Left renal cortex interstitium (tissue), 4 donors: Measurements from ENCODE around the gene TAF13. TPM values are rescaled to one million over a fixed set of nuclear protein-coding genes. Genes with fewer than 3 reads are reported as not detected.

Experiments used
- DNase-seq, 4 donors: peaks; one replicate each; pipeline ENCODE4 v3.0.0-alpha.2; 2013; ENCODE audit warnings: low read depth in 4 of 4, low spot score in 2 of 4, missing footprints in 1 of 4
- polyA plus RNA-seq, 4 donors: library from polyadenylated mRNA; unstranded; fragments of 120-200 nt; gene quantifications; one replicate each; pipeline ENCODE4 v1.2.1, GENCODE V29; 2013; ENCODE audit not compliant: insufficient read length in 4 of 4

TAF13 gene, protein sequence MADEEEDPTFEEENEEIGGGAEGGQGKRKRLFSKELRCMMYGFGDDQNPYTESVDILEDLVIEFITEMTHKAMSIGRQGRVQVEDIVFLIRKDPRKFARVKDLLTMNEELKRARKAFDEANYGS
- 10 to 100 TPM; 37.4 to 53.3 (median 46.1) TPM for polyA plus RNA-seq

DNA sequence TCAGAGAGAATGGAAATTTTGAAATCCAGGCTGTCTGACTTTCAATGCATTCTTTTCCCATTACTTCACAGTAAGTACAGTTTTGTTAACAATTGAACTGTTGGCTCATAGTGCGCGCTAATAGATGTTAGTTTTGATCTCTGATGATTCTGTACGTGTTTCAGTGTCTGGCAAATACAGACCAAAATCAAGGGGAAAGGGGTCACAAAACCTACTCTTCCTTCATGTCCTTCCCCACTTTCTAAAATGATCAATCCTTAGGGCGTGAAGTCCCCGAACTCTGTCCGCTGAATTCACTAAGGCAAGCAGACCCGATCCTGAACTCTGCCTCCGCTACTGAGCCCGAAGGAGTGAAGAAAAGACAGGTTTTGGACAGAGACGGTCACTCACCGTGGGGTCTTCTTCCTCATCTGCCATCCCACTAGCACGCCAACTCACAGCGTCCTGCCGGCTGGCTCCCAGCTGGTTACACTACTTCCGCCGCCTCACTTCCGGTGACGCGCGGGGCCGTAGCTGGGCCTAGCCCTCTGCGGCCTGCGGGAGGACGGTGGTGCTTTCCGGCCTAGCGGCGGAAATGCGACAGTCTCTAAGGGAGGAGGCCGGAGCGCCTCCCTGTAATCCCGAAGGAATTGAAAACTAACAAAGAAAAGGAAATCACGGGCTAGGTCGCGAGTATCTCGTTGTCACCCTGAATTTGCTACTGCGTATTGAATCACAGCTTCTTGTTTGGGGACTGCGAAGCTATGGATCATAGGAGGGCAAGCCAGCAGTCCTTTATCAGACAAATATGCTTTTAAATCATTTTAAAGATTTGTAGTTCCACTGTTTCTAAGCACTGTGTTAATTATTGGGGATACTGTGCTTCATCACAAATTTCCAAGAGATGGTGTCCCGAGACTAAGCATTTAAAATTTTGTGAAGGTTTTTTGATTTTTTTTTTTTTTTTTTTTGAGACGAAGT is at the start of gene TAF13:
Gene TAF13, minus strand, starts transcription at position 473 of the 960 bp plus-strand sequence. Its CDS starts 56 bp downstream, at position 417.
- peak; percentile 74 to 92 (median 87) for DNase-seq

DNA sequence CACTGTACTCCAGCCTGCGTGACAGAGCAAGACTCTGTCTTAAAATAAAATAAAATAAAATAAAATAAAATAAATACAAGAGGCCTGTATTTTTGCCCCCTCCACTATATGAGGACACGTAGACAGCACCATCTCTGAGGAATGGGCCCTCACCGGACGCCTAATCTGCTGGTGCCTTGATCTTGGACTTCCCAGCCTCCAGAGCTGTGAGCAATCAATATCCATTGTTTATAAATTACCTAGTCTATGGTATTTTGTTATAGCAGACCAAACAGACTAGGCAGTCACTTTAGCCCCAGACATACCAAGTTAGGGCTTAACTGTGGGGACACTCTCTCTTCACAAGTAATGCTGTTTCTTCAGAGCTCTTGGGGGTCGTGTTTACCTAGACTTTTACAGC is 44.6 kb upstream of the TAF13 start:
- no peak for DNase-seq

DNA sequence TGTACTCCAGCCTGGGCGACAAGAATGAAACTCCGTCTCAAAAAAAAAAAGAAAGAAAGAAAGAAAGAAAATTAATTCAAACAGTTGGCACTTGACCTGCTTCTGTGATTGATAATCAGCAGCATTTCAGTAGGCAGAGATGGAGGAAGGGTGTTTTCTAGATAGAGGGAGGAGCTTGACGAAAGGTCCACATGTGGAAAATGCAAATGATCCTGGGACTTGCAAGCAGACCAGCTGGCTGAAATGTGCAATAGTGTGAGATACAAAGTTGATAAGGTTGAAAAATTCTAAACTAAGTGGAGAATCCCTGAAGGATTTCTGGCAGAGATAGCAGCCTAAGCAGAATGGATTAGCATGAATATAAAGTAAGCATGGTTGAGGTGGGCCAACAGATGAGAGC is 42.3 kb upstream of the TAF13 start:
- DNase-seq, result no peak

DNA sequence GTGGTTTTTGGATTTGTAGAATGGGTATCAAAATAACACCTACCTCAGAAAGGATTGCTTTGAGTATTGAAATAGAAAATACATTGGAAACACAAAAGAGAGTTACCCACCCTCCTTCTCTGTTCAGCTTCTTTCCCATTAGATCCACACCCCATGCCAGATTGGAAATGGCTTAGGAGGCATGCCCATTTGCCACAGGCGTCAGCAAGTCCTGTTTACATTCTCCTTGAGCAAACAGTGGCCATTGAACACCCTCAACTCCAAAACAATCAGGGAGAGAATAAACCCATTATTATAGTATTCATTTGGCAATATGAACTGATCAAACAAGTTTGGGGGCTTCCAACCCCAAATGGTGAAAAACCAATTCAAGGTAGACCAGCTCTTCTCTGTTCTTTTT is 40.5 kb upstream of the TAF13 start:
- DNase-seq, result no peak

DNA sequence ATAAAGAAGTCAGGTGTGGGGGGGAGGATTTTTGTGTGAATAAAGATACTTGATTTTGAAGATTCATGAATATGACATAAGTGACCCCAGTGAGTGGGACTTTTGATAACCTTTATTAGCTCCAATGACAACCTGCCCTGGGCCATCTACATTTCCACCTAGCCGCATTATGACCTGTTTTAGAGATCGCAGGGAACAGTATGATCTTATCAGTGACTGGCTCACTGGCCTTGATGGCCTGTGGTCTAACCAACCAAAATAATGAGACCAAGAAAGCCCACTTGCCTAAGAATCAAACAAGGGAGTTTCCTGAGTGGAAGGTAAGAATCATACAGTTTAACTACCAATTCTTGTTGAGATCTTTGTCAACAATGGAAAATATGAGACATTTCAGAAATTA is 39.9 kb upstream of the TAF13 start:
- no peak for DNase-seq

DNA sequence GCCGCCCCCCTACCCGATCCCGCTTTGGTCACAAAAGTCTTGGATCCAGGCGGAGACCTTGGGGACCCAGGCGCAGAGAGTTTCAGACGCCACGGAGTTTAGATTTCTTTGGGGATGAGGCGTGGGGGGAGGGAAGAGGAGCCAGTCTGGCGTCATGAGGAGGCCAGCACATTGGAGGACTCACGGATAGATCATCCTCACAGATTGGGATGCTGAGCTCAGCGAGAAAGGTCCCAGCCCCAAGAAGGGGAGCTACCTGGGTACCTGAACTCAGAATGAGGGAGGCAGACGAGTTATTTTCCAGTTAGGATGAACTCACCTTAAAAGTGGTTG is 38.5 kb upstream of the TAF13 start:
- no peak for DNase-seq

DNA sequence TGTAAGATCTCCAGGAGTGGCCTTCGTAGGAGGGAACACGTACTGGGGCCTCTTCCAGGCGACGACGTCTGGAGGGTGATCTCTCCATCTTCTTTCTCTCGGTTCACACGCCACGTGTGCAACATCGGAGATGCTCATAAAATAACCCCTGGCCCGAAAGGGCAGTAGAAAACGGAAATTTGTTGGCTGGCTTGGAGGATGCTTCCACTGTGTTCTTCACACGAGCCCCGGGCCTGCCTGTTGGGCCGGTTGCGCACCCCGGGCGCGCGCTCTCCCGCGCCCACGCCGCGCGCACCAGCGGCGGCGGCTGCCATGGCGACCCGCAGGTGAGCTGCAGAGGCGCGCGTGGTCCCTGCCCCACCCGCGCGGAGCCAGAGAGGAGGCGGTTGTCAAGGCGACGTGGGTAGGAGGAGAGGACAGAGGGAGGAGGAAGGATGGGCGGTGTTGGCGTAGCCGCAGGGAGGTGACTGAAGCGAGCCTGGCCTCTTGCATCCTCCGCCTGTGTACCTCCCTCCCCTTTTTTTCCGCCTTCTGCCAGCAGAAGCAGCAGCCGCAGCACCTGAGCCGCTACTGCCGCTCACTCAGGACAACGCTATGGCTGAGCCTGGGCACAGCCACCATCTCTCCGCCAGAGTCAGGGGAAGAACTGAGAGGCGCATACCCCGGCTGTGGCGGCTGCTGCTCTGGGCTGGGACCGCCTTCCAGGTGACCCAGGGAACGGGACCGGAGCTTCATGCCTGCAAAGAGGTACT is 38.0 kb upstream of the TAF13 start, which contains the start of gene ELAPOR1:
Gene ELAPOR1, plus strand, starts transcription at position 526 of the 752 bp plus-strand sequence. Its CDS starts 69 bp downstream, at position 595.
- DNase-seq, result no peak

DNA sequence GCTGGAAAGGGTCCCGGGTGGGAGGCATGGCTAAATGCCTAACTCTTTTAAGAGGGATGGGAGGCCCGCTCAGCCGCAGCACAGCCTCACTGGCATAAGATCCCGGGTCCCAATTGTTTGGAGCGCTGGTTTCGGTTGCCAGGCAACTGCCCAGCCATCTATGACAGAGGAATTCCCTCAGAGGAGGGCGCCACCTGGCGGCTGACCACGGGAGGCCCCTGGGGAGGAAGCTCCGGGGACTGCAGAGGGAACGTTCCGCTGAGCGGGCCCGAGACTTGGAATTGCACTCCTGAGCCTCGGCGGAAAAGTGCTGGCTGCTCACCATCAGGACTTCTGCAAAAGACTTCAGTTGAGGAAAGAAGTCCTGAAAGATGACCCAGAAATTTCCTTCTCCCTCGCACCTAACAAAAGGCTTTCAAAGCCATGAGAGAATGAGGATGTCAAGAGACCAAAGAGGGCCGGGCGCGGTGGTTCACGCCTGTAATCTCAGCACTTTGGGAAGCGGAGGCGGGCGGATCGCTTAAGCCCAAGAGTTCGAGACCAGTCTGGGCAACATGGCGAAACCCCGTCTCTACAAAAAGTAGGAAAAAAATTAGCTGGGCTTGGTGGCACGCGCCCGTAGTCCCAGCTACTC is 37.0 kb upstream of the TAF13 start:
- DNase-seq, result peak; percentile 81 to 94 (median 85)

DNA sequence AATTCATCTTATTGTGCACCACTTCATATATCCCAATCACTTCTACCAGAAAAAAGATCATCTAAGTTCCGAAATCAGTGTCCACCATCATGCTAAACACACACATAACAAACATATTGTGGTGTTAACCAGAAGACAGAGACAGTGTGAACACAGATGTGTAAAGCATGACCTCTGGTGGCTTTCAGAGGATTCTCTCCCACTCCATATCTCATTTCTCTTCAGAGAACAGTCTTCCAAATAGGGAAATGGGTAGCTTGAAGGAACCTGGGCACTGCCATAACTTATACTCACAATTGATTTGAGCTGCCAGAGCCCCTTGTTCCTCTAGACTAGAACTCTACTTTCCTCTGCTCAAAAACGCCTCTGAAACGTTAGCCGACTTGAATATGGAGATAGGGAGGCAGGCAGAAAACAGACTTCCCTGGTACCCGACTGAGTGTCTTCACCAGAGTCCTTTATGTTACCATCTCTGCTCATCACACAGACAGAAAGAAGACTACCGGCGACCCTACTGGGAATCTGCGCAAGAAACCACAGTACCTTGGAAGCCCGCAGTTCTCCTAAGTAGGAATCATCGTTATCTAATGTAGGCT is 36.4 kb upstream of the TAF13 start:
- DNase-seq, result no peak

DNA sequence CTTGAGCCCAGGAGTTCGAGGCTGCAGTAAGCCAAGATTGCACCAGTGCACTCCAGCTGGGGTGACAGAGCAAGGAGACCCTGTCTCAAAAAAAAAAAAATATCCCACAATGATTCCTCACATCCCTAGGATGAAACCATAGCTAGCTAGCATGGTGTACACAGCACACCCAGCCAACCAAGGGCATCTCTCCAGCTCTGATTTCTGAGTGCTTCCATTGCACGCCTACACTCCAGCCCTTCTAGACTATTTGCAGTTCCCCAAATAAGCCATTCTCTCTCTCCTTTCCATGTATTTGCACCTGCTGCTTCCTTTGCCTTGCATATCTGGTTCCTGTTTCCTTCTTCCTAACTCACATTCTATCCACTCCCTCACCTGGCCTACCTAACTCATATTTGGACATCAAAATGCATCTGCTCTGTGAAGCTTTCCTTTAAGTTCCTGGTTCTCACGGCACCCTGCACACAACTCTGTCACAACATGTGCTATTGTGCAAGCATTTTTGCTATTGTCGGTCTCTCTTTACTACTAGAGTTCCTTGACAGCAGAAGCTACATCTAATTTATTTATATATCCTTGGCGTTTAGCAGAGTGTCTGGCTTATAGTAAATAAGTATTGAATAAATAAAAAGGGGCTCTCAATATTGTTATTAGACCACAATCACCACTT is 35.7 kb upstream of the TAF13 start:
- DNase-seq, result no peak

DNA sequence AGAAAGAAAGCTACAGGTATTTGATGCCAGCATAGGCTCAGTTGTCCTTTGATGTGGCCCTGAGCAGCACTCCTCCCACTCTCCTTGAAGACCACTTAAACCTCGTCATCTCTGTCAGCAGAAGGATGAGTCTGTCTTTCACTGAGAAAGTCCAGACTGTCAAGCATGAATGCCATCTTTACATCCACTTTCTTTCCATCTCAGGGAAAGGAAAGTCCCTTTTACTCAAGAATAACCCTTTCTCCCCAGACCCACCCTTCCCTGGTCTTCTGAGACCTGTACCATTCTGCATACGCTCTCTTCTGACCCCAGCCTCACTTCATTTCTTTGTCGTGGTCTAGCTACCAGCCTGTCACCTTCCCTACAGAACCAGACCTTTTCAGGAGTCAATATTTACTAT is 34.1 kb upstream of the TAF13 start:
- no peak for DNase-seq

DNA sequence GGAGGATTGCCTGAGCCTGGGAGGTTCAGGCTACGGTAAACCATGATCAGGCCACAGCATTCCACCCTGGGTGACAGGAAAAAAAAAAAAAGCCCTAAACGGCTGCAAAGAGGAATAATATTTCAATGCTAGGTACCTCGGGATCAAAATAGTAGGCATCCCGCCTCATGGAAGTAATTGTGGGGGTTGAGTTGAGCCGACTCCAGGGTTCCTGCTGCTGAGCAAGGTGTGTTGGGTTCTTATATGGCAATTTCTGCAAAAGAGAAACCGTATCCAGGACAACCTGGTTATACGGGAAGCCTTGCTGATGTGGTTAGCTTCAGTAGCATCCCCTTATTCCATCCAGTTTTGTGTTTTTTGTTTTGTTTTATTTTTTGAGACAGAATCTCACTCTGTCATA is 32.0 kb upstream of the TAF13 start:
- no peak for DNase-seq

DNA sequence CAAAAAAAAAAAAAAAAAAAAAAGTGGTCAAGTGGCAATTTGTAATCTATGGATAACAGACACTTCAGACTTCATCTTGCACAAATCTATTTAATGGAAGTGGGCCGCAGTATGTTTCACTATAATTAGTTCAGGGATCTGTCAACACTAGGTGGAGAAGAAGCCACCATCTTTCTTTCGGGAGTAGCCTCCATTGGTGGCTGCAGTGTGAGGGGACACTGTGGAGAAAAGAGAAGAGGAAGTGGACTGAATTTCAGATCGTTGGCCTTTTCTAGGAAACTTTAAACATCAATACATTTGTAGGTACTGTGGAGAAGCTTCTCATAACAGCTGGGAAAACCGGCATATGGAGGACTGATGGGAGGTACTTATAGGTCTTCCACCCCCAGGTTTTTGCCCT is 30.1 kb upstream of the TAF13 start:
- no peak for DNase-seq

DNA sequence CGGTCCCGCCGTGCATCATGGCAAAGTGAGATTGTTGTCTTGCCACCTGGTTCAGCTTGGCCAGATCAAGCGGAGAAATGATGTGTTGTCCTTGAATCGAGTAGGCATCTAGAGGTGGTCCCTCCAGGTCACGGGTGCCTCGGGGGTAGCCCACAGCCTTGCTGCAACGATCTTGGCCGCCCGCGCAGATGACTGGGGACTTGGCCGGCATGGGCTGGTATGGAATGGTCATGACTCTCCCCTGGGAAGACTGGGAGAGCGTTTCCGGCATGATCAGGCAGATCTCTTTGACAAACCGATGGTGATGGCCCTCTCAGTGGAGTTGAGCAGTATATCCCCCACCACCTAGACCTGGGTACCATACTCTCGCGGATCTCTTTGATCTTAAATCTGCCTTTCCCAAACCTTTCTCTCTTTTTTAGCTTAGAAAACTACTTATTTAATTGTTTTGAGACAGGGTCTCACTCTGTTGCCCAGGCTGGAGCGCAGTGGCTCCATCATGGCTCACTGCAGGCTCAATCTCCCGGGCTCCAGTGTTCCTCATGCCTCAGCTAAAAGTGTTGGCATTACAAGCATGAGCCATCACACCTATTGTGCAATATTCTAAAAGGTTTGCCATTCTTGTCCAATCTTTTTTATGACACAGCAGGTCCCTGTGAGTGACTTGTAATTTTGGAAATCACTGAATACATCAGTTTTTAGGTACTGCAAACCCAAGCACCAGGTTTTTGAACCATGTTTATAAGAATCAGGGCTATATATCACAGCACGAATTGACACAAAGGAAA is 28.8 kb upstream of the TAF13 start:
- DNase-seq, result no peak

DNA sequence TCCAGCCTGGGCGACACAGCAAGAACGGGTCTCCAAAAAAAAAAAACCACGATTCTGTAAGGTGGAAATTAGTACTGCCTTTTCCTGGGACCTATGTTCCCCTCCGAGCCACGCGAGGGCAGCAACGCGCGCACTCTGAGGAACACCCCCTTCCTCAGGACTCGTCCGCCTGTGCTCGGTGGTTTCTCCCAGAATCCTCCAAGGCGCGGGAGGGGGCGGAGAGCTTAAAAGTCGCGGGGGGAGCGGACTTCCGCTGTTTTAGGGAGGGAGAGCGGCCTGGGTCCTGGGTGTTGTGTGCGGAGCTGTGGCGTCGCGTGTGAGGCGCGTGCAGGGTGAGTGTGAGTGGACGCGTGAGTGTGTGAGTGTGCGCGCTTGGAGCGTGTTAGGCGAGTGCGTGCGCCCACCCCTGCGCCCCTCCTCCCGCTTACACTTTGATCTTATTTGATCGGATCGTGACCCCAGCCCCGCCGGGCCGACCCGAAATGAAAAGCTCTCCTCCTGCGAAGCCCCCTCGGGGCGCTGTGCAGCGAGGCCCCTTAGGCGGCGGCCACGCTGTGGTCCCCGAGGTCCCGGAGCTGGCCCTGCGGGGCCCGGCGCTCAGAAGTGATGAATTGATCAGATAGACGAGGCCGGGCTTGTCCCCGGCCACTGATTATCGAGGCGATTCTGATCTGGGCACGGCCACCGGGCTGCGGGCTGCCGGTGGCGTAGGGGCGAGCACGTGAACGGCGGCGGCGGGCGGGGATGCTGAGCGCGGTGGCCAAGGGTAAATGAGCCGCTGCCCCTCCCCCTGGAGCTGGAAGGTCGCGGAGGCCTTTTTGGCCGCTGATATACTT is 24.4 kb upstream of the TAF13 start:
- DNase-seq, result peak; percentile 82 to 97 (median 90)

DNA sequence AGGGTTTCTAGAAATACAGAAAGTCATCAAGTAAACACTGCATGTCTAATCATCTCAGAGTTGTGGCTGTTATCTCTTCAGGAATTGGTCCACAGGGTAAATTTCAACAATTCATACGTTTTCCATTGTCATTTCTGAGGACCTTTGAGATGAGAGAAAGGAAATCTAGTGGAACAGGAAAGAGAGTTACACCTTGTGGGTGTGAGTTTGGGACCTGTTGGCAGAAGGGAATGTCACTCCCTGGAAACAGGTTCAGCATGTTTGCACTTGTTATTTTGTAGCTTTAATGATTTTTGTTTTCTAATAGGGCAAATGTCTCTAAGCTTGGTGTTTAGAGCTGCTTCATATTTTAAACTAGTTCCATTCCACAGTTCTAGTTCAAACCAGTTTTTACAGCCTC is 20.3 kb upstream of the TAF13 start:
- no peak for DNase-seq

DNA sequence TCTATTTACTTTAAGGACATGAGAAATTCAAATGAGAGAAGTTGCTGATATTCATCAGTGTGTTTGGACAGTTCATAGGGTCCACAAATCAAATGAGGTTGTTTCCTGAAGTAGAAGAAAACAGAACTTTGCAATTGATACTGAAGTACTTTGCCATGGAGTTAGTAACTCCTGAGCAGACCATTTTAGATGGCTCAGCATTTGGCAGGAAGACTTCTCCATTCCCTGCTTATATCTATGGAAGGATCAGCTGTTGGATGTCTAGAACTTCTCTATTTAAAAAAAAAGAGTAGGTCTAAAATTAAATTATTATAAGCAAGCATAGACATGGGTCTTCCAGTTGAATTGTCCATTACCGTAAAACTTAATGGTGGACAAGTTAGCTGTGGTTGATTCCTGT is 19.8 kb upstream of the TAF13 start:
- no peak for DNase-seq

DNA sequence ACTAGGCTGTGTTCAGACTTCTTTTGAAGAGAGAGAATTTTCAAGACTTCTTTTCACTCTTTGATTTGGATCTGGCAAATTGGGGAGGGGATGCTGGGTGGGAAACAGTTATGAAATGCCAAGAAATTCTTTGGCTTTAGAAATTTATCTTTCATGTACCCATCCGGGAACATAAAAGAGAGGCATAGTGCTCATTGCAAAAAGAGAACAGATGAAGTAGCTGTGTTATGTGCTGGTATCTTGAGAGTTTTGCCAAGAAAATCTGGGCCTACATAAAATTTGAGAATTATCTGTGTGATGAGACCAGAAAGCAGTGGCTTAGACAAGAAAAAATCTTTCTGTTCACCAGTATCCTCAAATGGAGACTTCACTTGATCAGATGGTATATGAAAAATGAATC is 19.1 kb upstream of the TAF13 start:
- no peak for DNase-seq
